Fibroblast of lung (primary cell): Measurements from ENCODE around the gene MISFA.

Source experiments
- EZH2 ChIP-seq: IDR thresholded peaks from 2 replicates; pipeline ENCODE4 v1.5.1; 2012; ENCODE audit warnings: low read length, control low read depth, mild to moderate bottlenecking; ENCODE audit errors: missing control alignments
- TF ChIP-seq, protein P1 (sequence below), 2 donors: IDR thresholded peaks in 1 of 2; conservative IDR thresholded peaks in 1 of 2; 1 replicate in 1 of 2; 2 replicates in 1 of 2; pipeline ENCODE4 v1.5.1; 2011 to 2012; ENCODE audit warnings: low read length in 2 of 2, control low read depth in 1 of 2, inconsistent platforms in 1 of 2, low read depth in 1 of 2, mild to moderate bottlenecking in 1 of 2

- TF ChIP-seq, protein P1, sequence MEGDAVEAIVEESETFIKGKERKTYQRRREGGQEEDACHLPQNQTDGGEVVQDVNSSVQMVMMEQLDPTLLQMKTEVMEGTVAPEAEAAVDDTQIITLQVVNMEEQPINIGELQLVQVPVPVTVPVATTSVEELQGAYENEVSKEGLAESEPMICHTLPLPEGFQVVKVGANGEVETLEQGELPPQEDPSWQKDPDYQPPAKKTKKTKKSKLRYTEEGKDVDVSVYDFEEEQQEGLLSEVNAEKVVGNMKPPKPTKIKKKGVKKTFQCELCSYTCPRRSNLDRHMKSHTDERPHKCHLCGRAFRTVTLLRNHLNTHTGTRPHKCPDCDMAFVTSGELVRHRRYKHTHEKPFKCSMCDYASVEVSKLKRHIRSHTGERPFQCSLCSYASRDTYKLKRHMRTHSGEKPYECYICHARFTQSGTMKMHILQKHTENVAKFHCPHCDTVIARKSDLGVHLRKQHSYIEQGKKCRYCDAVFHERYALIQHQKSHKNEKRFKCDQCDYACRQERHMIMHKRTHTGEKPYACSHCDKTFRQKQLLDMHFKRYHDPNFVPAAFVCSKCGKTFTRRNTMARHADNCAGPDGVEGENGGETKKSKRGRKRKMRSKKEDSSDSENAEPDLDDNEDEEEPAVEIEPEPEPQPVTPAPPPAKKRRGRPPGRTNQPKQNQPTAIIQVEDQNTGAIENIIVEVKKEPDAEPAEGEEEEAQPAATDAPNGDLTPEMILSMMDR (conservative IDR thresholded peaks at IDR 0.05 in 1 of 2, IDR thresholded peaks at IDR 0.05 in 1 of 2; ENCODE audit: low read depth in 1 of 2, low read length in 2 of 2), result peak; percentile 55 to 83
- no peak for TF ChIP-seq EZH2
Observed at GRCh38 chr11:18650859-18651557, 51.4 kb downstream of the MISFA start.
